Coronary artery (tissue), 2 donors: Measurements from ENCODE around the gene OVCA2.

Experiments
- DNase-seq: peaks from one replicate; pipeline ENCODE4 v3.0.0-alpha.2; 2017; ENCODE audit warnings: low spot score
- H3K27ac ChIP-seq, 2 donors: fragments of 200-600 bp; sonication (generic); one replicate each; pipeline ENCODE4 v1.5.1; 2016 to 2019
- H3K4me3 ChIP-seq: fragments of 200-600 bp; sonication (generic); 2 replicates; pipeline ENCODE4 v1.5.1; 2016; ENCODE audit warnings: mild to moderate bottlenecking, moderate library complexity
- CTCF ChIP-seq: fragments of 200-600 bp; sonication (generic); IDR thresholded peaks from one replicate; pipeline ENCODE4 v1.5.1; 2019; ENCODE audit warnings: antibody characterized with exemption

Gene OVCA2

DNA sequence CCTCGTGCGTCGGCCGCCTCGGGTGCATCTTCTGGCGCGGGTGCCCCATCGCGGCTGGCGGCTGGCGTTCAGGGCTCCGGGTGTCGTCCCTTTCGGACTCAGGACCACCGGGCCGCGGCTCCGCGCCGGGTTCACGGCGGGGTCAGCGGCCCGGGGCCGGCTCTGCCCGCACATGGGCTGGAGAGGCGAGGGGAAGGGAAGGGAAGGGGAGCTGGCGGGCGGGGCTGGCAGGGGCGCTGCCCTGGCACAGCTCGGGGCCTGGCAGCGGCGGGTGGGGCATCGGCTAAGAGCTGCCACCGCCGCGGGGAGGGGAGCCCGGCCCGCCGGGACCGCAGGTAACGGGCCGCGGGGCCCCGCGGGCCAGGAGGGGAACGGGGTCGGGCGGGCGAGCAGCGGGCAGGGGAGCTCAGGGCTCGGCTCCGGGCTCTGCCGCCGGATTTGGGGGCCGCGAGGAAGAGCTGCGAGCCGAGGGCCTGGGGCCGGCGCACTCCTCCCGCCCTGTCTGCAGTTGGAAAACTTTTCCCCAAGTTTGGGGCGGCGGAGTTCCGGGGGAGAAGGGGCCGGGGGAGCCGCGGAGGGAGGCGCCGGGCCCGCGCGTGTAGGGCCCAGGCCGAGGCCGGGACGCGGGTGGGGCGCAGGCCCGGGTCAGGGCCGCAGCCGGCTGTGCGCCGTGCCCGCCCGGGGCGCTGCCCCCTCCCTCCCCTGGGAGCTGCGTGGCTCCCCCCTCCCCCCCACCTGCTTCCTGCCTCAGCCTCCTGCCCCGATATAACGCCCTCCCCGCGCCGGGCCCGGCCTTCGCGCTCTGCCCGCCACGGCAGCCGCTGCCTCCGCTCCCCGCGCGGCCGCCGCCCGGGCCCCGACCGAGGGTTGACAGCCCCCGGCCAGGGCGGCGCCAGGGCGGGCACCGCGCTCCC lies 13.7 kb downstream of the OVCA2 start:
- no peak for DNase-seq
- Histone ChIP-seq H3K27ac (peak overlapping the region; percentile 63 to 88), H3K4me3 (peak overlapping the region; percentile 69)
- no peak for TF ChIP-seq CTCF

GRCh38 chr17:2056206-2057174 lies 14.7 kb downstream of the OVCA2 start:
- H3K4me3 ChIP-seq: peak overlapping the region; percentile 69
- peak overlapping the region; percentile 23 to 88 for H3K27ac ChIP-seq
- no peak for TF ChIP-seq CTCF
- no peak for DNase-seq

DNA sequence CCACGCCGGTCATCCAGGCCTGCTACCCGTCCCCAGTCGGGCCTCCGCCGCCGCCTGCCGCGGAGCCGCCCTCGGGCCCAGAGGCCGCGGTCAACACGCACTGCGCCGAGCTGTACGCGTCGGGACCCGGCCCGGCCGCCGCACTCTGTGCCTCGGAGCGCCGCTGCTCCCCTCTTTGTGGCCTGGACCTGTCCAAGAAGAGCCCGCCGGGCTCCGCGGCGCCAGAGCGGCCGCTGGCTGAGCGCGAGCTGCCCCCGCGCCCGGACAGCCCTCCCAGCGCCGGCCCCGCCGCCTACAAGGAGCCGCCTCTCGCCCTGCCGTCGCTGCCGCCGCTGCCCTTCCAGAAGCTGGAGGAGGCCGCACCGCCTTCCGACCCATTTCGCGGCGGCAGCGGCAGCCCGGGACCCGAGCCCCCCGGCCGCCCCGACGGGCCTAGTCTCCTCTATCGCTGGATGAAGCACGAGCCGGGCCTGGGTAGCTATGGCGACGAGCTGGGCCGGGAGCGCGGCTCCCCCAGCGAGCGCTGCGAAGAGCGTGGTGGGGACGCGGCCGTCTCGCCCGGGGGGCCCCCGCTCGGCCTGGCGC lies 15.4 kb downstream of the OVCA2 start:
- Histone ChIP-seq H3K27ac (peak overlapping the region in 1 of 2 donors; percentile 88), H3K4me3 (peak overlapping the region; percentile 69)
- no peak for DNase-seq
- no peak for TF ChIP-seq CTCF

- TF ChIP-seq CTCF: no peak
- Histone ChIP-seq H3K4me3 (peak overlapping the region; percentile 69), H3K27ac (peak overlapping the region in 1 of 2 donors; percentile 88)
- DNase-seq: no peak
Measured at GRCh38 chr17:2057760-2058585, 16.2 kb downstream of the OVCA2 start.

DNA sequence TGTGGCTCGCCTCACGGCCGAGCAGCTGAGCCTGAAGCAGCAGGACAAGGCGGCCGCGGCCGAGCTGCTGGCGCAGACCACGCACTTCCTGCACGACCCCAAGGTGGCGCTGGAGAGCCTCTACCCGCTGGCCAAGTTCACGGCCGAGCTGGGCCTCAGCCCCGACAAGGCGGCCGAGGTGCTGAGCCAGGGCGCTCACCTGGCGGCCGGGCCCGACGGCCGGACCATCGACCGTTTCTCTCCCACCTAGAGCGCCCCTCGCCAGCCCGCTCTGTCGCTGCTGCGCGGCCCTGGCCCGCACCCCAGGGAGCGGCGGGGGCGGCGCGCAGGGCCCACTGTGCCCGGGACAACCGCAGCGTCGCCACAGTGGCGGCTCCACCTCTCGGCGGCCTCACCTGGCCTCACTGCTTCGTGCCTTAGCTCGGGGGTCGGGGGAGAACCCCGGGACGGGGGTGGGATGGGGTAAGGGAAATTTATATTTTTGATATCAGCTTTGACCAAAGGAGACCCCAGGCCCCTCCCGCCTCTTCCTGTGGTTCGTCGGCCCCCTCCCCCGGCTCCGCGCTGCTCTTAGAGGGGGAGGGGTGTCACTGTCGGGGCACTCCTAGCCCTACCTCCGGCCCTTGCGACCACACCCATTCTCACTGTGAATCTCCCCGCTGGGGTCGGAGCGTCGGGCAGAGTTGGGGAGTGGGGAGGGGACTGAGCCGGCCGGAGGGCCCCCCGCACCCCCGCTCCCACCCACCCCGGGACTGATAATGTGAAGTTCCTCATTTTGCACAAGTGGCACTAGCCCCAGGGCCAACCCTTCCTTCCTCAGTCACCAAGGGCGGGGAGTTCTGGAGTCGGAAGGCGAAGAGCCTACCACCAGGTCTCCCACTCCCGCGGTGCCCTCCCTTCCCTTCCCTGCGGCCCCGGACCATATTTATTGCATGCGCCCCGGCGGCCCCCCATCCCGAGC lies 17.0 kb downstream of the OVCA2 start:
- peak; percentile 15 for TF ChIP-seq CTCF
- Histone ChIP-seq H3K4me3 (peak overlapping the region; percentile 69), H3K27ac (peak overlapping the region in 1 of 2 donors; percentile 88)
- no peak for DNase-seq
